Activated CD4-positive, CD25-positive, alpha-beta regulatory T cell treated with anti-CD3 and anti-CD28 coated beads, Interleukin-2, amount 50 U/mL, for 72 hours (primary cell): Measurements from ENCODE around the gene ZBTB49.
"Not testable (repeated sequence)": the region's sequence is repeated elsewhere in the genome, so short reads cannot be mapped to it uniquely, and the experiment has no call there.

Experiments used
- DNase-seq: peaks from one replicate; pipeline ENCODE4 v3.0.0; 2021

The ZBTB49 gene, protein sequence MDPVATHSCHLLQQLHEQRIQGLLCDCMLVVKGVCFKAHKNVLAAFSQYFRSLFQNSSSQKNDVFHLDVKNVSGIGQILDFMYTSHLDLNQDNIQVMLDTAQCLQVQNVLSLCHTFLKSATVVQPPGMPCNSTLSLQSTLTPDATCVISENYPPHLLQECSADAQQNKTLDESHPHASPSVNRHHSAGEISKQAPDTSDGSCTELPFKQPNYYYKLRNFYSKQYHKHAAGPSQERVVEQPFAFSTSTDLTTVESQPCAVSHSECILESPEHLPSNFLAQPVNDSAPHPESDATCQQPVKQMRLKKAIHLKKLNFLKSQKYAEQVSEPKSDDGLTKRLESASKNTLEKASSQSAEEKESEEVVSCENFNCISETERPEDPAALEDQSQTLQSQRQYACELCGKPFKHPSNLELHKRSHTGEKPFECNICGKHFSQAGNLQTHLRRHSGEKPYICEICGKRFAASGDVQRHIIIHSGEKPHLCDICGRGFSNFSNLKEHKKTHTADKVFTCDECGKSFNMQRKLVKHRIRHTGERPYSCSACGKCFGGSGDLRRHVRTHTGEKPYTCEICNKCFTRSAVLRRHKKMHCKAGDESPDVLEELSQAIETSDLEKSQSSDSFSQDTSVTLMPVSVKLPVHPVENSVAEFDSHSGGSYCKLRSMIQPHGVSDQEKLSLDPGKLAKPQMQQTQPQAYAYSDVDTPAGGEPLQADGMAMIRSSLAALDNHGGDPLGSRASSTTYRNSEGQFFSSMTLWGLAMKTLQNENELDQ

DNA sequence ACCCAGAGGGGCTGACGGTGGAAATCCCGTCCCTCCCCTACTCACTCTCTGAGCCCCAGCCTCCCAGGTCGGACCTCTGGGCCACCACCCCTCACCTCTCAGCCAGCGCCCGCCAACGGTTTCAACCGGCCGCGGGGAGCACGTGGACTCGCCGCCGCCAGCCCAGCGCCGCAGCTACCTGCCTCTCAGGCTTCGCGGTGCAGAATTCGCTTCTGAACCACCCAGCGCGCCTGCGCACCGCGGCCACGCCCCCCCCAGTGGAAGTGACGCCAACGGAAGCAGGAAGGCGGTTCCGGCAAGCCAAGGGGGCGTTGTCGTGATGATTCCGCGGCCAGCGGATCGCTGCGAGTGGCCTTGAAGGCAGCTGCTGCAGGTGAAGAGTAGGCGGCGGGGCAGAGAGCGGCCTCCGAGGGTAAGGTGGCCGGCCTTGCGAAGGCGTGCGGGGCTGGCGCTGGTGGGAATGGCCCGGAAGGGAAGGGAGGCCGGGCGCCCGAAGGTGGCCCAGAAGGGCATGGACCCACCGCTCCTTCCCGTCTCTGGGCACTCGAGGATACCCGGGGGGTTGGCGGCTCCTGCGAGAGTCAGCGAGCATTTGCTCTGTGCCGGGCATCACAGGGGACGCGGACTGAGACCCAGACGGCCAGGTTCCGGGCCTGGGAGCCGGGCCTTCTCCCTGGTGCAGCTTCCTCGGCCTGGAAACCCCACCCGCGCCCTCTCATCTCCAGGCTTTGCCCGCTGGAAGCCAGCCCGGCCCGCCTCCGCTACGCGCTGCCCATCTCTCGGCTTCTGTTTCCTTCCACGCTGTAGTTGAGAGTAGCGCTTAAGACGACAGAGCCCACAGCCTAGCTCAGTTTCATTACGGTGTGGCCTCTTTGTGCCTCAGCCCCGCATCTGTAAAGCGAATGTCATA is at the start of gene ZBTB49, which contains the start of gene LYAR:
ZBTB49 (plus strand) TSS at position 311 of the 910 bp plus-strand sequence. CDS start 9,695 bp downstream, outside the sequence.
LYAR (minus strand) TSS at position 214 of the 910 bp plus-strand sequence. CDS start 6,412 bp downstream, outside the sequence.
- DNase-seq: peak; percentile 98

DNA sequence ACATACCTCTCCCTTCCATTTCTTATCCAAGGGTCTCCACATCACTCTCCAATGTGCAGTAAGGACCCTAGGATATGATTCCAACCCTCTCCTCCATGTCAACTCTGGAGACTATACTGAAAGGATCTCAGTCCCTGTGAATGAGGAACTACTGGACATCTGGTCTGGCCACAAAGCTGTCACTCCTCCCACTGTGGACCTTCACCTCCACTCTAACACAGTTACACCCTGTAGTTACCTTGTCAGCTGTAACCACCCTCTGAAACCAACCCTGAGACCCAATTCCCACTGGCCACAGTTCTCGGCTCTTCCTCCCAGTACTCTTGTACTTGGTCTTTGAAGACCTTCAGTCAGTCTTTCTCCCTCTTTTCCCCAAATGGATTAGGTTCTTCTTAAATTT is 44.9 kb upstream of the ZBTB49 start:
- DNase-seq: no peak

DNA sequence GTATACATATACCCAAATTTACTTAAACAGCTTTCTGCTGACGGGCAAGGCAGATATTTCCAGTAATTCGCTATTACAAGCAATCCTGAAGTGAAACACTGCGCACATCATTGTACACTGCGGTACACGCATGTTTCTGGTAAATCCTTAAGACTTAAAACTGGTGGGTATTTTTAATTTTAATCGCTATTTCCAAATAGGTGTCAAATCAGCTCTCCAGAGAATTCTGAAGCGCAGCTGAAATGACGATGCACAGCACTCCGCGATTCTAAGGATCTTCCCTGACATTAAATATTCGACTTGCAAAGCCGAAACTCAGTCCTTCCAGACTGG is 42.4 kb upstream of the ZBTB49 start:
- DNase-seq: no peak

DNA sequence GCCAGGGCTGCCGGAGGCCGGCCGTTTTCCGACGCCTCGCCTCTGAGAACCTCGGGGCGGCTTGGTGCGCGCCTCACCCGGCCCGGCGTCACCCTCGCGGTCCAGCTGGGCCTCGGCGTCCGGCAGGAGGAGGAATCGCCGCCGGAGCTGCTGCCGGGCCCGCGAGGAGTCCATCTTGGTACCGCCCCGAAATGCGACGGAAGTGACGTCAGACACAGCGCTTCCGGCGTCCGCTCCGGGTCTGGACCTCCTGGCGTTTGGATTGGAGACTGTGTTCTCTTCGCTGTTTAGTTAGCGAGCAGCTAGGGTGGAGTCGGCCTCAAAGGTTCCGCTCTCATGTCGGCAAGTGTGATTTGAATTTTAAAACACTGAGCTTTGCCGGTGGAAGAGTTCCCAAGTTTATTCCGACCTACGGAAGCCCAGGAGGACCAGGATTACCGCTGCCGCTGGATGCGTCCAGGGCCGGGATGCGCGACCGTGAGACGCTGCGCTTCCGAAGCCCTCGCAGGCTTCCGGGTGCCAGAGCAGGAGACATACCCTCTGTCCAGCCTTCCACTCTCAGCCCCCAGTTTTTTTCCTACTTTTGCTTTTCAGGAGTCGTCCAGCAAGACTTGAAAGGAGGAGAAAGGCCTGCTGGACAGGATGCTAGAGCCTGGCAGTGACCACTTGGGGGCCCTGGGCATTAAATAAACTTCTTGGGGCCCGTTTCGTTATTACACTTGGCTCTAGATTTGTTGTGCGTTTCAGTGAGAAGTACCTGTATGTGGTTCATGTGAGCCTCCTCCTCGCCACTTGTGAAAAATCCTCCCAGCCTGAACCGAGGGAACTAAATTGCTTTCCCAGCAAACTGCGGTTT is 41.8 kb upstream of the ZBTB49 start, which contains the start of gene TMEM128:
TMEM128 (minus strand) TSS at position 195 of the 856 bp plus-strand sequence; CDS start at position 174, 21 bp downstream.
- peak; percentile 90 for DNase-seq

DNA sequence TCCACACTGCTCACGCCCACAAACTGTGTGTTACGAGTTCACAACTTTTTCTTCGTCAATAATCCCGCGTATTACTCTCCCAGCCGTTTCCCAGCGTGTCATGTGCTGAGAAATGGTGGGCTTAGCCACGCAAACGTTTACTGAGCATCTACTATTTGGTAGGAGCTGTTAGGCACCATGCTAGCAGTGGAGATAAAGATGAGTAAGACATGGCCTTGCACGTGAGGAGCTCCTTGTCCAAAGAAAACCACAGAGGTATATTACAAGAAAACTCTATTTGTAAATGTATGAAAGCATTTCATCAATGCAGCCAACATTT is 41.2 kb upstream of the ZBTB49 start:
- no peak for DNase-seq

DNA sequence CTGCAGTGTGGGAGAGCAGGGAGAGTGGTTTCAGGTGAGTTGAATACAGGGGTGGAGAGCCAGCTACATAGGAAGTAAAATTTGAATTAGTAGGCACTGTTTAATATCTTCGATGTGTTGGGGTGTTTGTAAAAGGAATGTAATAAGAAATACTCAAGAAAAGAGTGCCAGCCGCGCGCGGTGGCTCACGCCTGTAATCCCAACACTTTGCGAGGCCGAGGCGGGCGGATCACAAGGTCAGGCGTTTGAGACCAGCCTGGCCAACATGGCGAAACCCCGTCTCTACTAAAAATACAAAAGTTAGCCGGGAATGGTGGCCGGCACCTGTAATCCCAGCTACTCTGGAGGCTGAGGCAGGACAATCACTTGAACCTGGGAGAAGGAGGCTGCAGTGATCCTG is 40.7 kb upstream of the ZBTB49 start:
- not testable (repeated sequence) for DNase-seq

DNA sequence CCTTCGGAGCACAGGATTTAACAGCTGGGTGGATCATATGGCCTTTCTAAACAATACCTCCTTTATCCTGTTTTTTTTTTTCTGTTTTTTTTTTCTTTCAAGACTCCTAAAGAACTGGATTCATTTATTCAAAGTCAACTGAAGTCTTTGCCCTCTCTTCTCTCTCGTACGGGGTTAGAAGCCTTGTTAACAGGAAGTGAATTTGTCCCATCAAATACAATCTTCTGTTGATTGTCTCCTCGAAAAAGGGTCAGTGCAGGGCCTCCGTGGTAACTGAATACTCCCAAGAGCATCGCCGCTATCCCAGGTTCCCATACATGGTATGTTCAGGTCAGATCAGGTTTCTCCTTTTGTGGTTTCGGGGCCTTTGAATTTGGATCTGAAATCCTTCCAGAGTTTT is 40.2 kb upstream of the ZBTB49 start:
- no peak for DNase-seq

DNA sequence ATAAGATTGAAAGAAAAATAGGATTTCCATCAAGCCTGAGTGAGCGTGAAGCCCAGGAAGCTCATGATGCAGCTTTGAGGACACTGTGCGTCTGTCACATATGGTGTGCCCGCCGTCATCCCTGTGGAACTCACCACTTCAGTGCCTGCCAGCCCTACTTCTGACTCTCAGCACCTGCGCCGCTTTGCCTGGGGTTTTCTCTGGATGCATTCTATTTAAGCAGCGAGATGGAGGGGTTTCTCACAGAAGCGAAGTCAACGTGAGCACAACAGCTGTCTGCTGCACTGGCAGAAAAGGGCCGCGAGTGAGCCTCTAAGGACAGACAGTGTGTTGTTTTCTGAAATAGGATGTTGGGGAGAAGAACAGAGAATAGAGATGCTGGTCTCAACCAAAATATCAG is 35.9 kb upstream of the ZBTB49 start:
- no peak for DNase-seq

DNA sequence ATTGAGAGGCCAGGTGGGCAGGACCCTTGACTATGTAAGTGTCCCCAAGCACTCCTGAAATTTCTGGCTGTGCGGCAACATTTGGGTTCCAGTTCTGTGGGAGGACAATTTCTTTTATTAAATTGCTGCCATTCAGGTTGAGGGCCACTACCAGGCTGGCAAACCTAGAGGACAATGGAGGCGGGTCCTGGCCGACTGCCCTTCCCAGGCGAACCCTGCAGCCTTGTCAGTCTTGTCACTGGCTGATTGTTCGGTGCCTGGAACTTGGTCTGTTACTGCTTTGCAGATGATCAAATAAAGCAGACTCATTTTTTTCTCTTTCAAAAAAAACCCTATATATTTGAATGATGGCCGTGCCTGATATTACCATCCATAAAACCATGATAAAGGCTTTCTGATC is 35.4 kb upstream of the ZBTB49 start:
- no peak for DNase-seq

DNA sequence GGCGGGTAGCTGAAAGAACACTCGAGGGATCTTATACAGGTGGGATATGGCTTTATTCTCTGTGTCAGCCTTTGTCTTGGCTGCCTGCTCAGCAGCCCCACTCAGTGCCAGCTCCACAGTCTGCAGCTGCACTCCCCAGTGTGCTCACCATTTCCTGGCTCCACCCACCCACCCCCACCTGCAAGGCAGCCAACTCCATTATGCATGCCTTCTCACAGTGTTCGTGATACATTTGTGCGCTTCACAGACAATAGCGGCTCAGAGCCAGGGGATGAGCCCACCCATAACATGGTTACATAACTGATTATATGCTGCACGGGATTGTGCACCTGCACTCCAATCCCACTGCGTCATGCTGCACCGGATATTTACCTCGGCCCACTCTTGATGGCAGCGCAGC is 33.3 kb upstream of the ZBTB49 start:
- DNase-seq: no peak

DNA sequence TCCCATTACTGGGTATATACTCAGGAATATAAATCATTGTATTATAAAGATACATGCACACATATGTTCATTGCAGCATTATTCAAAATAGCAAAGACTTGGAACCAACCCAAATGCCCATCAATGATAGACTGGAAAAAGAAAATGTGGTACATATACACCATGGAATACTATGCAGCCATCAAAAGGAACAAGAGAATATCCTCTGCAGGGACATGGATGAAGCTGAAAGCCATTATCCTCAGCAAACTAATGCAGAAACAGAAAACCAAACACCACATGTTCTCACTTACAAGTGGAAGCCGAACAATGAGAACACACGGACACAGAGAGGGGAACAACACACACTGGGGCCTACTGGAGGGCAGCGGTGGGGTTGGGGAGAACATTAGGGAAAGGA is 32.3 kb upstream of the ZBTB49 start:
- not testable (repeated sequence) for DNase-seq

DNA sequence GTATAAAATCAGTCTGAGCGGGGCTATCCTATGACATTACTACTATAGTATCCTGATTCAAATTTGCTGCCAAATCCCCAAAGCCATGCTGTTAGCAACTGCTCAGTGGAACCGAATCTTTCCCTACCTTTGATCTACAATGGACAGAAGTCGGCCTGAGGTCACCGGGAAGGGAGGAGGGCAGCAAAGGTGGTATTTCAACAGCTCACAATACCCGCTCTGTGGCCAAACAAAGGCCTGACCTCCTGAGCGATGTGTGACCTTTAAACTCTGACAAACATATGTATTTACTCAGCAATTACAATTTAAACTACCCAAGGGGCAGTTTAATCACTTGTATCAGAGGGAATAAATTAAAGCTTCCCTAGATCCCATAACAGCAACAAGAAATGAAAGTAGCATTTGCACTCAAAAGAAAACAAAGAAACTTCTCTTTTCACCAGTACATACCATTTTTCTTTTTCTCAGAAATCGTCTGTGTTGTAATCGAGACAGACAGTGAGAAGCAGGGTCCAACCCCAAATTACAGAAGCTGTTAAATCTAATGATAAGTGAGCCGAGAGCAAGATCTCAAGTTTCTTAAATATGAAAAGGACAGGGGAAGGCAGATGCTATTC is 30.5 kb upstream of the ZBTB49 start:
- no peak for DNase-seq

DNA sequence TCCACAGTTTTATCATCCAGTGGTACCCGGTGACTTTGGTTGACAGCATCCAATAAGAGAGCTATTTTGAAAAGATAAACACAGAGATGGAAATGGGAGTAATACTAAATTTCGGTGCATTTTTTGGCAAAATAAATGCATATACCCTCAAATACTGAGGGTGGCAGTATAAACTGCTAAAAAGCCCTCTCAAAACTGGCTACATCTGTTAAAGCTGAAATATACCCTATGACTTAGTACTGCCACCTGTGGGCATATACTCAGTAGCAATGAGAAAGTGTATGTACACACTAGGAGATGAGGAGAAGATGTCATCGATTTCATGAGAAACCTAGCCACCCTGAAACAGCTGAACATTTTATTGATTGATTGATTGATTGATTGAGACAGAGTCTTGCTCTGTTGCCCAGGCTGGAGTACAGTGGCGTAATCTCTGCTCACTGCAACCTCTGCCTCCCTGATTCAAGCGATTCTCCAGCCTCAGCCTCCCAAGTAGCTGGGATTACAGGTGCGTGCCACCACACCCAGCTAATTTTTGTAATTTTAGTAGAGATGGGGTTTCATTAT is 29.8 kb upstream of the ZBTB49 start:
- no peak for DNase-seq

DNA sequence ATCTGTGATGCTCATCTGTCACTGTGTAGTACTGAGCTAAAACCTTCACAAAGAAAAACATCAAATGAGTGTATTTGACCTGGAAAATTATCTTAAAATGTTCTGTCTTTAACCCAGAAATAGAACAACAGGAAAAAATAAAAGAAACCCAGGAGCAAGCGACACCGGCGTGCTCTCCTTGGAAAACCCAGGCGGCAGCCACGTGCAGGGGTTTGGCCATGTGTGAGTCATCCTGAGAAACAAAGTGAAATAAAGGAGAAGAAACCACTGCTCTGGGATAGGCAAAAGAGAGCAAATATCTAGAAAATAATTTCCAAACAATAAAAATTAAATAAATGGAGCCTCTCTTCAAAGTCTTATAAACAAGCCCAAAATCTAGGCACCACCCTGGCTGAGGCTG is 22.1 kb upstream of the ZBTB49 start:
- no peak for DNase-seq

DNA sequence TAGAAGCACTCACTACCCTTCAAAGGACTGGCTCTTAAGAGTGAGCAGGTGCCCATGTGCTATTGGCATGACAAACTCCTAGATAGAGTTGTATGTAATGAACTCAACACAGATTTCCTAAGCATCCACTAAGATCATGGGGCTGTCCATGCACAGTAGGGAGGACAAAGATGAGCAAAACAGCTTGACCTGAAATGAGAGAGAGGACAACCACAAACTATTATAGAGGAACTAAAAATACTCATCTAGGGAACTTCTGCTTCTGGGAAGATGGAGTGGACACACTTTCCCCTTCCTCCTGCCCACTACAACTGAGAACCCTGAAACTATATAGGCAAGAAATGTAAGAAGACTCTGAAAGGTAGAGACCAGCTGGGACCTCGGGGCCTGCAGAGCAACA is 21.3 kb upstream of the ZBTB49 start:
- DNase-seq: no peak

DNA sequence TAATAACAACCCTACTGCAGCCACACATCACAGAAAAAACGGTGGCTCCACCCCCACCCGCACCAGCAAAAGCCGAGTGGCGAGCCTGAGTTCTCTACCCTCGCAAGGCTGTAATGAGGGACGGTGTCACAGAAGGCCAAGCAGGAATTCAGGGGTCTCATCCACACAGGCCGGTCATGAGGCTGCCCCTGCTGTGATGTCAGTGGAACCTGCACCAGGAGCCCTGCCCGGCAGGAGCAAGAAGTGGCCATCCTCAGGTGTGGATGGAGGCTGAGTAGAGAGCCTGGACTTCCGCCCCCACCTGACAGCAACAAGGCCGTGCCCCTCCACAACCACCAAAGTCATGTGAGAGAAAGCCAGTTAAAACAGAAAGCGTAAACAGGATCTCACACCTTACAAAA is 20.7 kb upstream of the ZBTB49 start:
- DNase-seq: no peak

DNA sequence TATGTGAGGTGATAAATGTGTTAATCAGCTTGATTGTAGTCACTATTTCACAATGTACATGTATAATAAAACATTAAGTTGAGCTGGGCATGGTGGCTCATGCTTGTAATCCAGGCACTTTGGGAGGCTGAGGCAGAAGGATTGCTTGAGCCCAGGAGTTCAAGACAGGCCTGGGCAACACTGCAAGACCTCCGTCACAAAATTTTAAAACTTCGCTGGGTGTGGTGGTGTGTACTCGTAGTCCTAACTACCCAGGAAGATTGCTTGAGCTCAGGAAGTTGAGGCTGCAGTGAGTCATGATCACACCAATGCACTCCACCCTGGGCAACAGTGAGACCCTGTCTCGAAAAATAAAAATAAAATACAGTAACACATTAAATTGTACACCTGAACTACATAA is 20.2 kb upstream of the ZBTB49 start:
- DNase-seq: no peak

DNA sequence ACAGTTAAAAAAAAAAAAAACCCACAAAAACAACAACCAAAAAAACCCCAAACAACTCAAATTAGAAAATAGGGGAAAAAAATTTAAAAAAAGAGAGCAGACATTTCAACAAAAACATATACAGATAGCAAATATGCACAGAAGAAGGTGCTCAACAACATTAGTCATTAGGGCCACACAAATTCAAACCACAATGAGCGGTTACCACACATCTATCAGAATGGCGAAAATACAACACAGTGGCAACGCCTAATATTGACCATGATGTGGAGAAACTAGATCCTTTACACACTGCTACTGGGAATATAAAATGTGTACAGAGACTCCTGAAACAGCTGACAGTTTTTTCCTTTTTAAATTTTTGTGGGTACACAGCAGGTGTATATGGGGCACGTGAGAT is 19.5 kb upstream of the ZBTB49 start:
- no peak for DNase-seq

DNA sequence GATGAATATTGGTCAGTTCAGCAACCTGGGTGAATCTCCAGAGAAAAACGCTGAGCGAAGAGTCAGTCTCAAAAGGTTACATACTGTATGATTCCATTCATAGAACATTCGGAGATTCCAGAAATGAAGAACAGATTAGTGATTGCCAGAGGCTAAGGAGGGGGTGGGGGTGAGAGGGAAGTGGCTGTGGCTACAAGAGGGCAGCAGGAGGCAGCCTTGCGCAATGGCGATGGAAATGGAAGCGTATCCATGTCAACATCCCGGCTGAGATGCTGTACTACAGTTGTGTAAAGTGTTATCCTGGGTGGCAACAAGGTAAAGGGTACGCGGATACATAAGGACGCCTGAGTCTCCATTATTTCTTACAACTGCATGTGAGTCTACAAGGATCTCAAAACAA is 18.1 kb upstream of the ZBTB49 start:
- DNase-seq: no peak

DNA sequence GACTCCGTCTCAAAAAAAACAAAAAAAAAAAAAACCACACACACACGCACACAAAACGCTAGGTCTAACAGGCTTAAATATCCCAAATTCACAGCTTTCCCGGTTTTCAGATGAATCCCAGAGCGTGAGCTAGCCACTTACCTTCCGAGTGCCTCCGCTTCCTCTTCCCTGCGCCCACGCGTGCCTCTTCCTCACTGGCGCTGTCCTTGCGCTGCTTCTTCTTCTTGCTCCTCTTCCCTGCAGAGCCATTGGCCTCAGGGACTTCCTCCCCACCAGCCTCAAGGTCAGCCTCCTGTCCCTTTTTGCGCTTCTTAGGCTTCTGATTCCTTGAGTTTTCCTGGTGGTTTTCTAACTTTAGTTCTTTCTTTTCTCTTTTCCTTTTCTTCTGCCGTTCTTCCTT is 15.8 kb upstream of the ZBTB49 start:
- no peak for DNase-seq

DNA sequence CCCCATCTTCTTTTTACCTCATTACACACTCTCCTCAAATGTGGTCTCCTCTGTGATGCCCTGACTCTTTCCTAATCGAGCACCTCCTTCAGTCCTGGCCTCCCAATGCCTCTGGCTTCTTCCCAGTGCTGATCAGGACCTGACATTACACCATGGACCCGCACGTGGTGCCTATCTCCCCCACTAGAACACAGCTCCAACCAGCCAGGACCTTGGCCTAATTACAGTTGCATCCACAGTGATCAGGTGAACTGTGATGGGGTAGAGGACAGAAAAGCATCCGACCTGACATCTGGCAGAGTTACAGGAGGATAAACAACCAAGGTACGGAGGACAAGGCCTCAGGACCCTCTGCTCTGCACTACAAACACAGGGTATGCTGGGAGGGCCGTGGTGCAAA is 12.5 kb upstream of the ZBTB49 start:
- DNase-seq: no peak

DNA sequence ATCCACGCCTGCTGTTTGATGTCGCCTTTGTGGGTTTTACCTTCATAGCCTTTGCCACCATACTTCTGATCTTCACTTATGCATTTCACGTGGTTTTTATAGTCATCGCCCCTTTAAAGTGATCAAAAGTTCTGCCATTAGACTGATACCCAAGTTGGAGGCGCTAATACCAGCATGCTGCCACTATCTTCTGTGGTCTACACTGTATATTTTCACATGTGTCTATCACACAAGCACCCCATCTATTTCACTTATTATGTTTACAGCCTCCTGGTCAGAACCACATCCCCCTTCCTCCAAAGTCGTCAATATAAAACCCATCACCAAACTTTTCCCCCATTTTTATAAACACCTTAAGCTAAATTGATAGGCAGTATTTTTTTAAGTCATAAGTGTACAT is 8.3 kb upstream of the ZBTB49 start:
- DNase-seq: no peak
